ENCODE results near the gene YAP1.

The YAP1 gene

GRCh38 chr11:102109896-102110760, at the start of gene YAP1:
Gene YAP1, plus strand, starts transcription at chr11:102110447. Its CDS starts 402 bp downstream, at chr11:102110849.
- no peak for DNase-seq

DNA sequence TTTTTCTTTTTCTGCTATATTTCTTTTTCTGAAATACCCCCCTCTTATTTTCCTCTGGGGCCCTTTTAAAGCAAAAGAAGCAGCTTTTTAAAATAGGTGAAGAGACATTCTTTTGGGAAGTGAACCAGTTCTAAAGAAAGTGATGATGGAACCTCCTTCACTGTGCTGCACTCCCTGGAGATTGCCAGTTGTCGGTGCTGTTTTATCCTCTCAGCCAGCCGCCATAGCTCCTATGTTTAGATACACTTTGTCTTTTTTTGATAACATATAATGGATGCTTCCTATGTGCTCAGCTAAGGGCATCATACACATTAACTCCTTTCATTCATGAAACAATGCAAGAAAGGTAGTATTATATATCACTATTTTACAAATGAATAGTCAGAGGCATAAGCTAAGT, 49.0 kb upstream of the YAP1 start:
- no peak for DNase-seq

- DNase-seq: no peak
These were observed 48.1 kb upstream of the YAP1 start for GRCh38 chr11:102062106-102062505.

DNA sequence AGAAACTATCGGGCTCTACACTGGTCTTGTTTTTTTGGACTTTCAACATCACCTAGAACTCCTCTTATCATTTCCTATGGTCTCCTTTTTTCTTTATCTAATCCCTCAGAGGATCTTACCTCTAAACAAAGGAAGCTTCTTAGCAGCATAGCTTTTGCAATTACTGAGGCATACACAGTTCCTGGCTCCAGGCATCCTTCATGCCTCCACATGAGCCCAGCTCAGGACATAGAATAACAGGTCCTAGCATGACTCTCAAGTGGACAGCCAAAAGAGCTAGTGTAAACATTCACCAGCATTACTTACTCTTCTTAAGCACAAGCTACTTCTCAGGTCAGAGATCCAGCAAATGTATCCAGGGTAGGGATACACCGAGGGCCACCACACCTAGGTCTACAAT, 45.9 kb upstream of the YAP1 start:
- no peak for DNase-seq

DNA sequence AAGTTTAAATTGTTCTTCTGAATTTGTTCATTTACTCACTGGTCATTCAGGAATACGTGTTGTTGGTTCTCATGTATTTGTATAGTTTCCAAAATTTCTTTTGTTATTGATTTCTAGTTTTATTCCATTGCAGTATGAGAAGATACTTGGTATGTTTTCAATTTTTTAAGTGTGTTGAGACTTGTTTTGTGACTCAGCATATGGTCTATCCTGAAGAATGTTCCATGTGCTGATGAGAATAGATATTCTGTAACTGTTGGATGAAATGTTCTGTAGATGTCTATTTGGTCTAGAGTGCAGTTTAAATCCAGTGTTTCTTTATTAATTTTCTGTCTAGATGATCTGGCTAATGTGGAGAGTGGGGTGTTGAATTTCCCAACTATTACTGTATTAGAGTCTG, 39.5 kb upstream of the YAP1 start:
- no peak for DNase-seq

- no peak for DNase-seq
These were observed 38.5 kb upstream of the YAP1 start for GRCh38 chr11:102071497-102072472.

- DNase-seq: no peak
These were observed 37.0 kb upstream of the YAP1 start for GRCh38 chr11:102073253-102073652.

DNA sequence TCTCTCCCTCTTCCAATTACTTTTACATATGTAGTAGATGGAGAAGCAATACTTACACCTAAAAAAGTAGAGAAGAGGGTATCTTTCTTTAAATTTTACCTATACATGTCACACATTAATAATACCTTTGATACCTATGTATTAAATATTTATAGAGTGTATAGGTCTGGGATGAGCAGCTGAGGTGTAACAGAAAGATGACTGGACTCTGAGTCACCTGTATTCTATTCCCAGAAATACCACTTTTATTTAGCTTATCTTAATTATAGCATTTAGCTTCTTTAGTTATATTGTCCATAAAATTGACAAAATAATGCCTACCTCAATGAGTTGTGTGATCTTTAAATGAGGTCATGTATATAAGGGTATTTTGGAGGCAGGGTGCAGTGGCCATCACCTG, 30.6 kb upstream of the YAP1 start:
- no peak for DNase-seq

GRCh38 chr11:102081313-102081712, 28.9 kb upstream of the YAP1 start:
- DNase-seq: no peak

DNA sequence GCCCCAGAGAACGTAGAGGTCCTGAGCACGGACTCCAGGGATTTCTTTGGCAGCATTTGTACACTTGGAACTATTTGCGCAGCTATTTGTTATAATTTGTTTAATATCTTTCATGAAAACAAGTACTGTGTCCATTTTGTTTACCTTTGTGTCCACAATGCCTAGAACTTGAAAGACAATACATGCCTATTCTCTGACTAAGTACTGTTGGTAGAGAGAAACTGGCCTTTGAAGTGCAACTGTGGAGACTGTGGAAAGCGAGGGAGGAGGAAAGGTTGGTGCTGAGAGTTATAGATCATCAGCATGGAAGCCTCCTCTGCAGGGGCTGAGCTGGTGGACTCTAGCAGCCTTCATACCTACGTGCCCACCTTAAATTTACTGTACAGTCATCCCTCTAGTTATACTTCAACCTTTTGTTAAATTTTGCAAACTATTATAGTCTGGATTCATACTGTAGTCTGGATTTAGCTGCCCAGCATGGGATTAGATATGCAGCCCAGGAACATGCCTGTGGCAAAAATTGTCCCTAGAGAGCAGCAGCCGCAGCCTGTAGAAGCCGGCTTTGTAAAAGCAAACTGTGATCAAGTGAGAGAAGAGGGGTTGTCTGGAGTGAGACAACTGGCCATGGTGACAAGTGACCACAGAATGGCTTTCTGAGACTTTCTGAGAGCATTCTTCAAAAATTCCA, 24.2 kb upstream of the YAP1 start:
- no peak for DNase-seq

GRCh38 chr11:102097186-102097585, 13.1 kb upstream of the YAP1 start:
- DNase-seq: no peak

- DNase-seq: no peak
These were observed 10.5 kb upstream of the YAP1 start for GRCh38 chr11:102099755-102100154.

DNA sequence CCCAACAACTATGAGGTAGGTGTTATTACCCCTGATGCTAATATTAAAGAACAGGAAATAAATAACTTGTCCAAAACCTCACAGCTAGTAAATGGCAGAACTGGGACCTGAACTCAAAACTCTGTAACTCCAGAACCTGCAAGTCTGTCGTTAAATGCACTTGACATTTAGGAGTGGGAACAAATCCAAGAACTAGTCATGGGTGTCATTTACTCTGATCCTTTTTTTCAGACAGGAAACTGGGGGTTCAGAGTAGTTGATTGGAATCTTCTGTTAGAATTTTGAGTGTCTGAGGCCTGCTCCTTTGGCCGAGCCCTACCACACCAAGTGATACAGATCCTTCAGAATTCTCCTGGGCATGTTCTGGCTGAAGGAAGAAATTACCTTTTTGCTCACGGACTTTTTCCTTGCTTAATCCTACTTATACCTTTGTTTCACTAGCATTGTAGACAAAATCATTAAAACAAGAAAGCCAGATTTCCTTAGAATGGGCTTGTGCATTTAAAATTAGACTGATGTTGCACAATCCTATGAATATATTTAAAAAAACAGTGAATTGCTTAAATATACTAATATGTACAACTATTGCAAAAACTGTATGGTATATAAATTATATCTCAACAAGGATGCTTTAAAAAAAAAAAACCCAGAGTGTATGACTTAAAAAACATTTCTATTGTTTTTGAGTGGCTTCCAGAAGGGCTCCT, 1.4 kb upstream of the YAP1 start:
- DNase-seq: no peak

DNA sequence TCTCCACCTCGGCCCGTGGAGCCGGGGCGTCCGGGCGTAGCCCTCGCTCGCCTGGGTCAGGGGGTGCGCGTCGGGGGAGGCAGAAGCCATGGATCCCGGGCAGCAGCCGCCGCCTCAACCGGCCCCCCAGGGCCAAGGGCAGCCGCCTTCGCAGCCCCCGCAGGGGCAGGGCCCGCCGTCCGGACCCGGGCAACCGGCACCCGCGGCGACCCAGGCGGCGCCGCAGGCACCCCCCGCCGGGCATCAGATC, 439 bp downstream of the YAP1 start:
- no peak for DNase-seq

- DNase-seq: no peak
These were observed 952 bp downstream of the YAP1 start for GRCh38 chr11:102111011-102111786.

DNA sequence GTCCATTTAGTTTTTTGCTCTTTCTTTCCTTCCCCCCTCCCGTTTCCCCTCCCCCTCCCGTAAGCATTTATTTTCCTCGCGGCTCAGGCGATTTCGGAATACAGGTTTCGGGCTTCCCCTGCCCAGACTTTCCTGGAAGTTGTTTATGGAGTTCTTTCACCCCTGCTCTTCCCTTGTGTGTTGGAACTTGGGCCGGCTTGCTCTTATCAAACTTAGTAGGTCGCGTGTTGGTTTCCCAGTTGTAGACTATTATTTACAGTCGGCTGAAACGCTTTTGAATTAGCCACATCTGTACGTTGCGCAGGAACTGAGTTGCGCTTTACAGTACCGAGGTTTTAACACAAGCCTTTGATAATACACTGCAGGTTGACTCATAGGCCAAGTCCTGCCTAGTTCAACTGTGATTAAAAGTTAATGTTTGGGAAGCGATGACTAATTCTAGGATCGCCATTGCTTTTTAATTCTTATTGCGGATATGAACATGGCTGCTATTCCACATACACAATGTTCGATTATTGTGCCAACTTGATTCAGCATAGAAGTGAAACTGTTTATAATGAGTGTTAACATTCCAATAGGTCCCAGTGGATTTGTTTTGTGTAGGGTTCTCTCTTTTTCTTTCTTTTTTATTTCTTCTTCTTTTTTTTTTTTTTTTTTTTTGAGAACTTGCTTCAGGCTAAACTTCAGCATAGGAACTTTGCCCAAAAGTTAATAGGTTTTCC, 1.7 kb downstream of the YAP1 start:
- no peak for DNase-seq

DNA sequence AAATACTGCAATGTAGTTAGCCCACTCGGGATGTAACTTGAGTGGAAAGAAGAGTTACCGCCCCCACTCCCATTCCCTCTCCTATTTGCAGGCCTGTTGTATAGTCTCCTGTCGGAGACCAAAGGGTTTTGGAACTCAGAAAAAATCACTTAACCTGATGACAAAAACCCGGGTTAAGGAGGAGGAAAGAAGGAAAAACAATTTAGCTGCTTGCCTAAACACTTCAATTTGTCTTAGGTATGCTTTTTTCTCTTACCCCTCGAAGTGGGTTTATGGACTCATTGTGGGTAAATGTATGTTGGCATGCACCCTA, 2.2 kb downstream of the YAP1 start:
- no peak for DNase-seq

- no peak for DNase-seq
These were observed 3.8 kb downstream of the YAP1 start for GRCh38 chr11:102114032-102114431.

- DNase-seq: no peak
These were observed 5.3 kb downstream of the YAP1 start for GRCh38 chr11:102115557-102115956.

- DNase-seq: no peak
These were observed 6.4 kb downstream of the YAP1 start for GRCh38 chr11:102116453-102117205.

All from NCI-H1417 treated with DMSO at 0.1 percent for 48 hours (cell line).